GM12873 (cell line): ENCODE measurements around the gene ITPK1.

Experiments used
- TF ChIP-seq, protein P1 (sequence below): IDR thresholded peaks from 2 replicates; pipeline ENCODE4 v1.5.1; 2012; ENCODE audit warnings: low read depth, mild to moderate bottlenecking, moderate library complexity, low read length, control low read depth; ENCODE audit not compliant: insufficient read depth; ENCODE audit errors: missing control alignments

The ITPK1 gene

DNA sequence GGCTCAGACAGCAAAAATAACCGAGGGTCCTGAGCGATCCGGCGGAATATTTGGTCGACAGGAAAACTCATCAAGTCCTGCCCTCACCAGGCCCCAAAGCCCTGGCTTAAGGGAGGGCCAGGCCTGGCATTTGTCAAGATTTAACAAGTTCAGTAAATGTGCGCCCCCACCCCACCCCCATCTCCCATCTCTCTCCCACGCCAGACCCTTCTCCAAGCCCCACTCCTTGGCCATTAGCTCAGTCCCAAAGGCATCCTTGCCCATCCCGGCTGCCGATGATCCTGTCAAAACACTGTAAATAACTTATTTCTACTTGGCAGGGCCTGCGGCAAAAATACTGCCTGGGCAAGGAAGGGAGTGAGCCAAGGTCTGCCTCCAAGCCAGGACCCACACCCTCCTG, 52.8 kb downstream of the ITPK1 start:
- TF ChIP-seq, protein P1, sequence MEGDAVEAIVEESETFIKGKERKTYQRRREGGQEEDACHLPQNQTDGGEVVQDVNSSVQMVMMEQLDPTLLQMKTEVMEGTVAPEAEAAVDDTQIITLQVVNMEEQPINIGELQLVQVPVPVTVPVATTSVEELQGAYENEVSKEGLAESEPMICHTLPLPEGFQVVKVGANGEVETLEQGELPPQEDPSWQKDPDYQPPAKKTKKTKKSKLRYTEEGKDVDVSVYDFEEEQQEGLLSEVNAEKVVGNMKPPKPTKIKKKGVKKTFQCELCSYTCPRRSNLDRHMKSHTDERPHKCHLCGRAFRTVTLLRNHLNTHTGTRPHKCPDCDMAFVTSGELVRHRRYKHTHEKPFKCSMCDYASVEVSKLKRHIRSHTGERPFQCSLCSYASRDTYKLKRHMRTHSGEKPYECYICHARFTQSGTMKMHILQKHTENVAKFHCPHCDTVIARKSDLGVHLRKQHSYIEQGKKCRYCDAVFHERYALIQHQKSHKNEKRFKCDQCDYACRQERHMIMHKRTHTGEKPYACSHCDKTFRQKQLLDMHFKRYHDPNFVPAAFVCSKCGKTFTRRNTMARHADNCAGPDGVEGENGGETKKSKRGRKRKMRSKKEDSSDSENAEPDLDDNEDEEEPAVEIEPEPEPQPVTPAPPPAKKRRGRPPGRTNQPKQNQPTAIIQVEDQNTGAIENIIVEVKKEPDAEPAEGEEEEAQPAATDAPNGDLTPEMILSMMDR: no peak

DNA sequence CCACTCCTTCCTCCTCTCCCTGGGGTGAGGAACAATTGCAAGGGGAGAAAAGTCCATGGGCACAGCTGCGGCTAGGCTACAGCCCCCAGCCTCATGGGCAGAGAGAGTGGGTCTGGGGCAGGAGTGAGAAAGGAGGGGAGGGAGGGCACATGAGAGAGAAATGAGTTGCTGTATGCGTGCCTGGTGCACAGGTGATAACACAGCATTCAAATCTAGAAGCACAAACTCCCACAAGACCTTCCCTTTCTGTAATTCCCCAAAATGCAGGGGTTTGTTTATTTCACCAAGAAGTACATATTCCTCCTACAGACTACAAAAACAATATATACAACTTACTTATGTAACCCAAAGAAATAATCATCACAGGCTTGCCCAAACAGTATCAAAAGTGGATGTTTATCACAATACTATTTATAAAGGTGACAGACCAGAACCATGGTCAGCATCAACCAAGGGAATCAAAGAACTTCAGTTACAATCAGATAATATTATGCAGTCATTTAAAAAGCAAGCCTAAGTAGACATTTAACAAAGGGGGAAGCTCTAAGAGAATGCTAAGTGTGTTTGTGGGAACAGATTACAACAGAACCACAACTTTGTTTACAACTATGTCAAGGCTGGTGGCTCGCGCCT, 54.2 kb downstream of the ITPK1 start:
- TF ChIP-seq, protein P1: no peak

DNA sequence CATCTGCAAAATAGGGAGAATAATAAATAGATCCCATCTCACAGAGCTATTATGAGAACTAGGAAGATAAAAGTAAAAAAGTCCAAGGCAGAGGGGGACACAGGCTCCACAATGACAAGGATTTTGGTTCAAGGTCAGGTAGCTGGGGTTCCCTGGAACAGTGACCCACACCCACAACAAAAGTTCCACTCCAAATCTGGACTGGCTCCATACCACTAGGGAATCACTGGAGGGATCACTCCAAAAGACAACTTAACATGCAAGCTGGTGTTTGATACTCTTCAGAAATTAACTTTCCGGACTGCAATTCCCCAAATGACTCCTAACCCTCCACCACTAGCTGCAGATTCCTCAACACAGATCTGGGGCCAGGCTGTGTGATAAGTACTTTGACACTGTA, 54.9 kb downstream of the ITPK1 start:
- TF ChIP-seq, protein P1: no peak

DNA sequence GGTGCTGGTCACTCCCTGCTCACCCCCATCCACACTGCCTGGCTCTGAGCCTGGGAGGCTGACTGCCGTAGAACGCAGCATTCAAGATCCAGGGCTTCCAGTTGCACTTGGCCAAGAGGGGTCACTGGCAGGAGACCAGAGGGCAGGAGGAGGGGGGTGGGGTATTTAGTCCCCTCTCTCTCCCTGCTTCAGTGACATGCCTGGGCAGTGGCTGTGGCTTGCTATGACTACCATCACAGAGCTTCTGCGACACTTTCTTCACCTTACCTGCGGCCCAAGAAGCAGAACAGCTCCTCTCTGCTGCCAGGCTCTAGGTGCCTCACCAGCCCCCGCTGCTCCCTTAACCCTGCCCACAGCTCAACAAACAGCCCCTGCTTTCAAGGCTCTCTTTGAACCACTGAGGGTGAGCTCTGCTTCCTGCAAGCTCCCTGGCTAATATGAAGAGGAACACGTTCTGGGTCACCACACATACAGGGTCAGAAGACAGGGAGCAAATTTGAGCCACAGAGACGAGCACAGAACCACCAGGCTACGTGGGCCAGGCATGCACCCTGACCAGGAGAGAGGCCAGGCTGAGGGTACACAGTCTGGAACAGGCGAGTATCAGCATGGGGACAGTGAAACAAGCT, 55.7 kb downstream of the ITPK1 start:
- TF ChIP-seq, protein P1: no peak

DNA sequence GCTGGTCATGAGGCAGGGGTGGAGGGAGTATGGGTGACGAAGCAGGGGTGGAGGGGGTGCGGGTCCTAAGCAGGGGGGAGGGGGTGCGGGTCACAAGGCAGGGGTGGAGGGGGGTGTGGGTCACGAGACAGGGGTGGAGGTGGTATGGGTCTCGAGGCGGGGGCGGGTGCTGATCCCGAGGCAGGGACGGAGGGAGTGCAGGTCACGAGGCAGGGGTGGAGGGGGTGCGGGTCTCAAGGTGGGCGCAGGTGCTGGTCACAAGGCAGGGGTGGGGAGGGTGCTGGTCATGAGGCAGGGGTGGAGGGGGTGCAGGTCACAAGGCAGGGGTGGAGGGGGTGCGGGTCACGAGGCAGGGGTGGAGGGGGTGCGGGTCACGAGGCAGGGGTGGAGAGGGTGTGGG, 56.5 kb downstream of the ITPK1 start:
- TF ChIP-seq, protein P1: no peak

DNA sequence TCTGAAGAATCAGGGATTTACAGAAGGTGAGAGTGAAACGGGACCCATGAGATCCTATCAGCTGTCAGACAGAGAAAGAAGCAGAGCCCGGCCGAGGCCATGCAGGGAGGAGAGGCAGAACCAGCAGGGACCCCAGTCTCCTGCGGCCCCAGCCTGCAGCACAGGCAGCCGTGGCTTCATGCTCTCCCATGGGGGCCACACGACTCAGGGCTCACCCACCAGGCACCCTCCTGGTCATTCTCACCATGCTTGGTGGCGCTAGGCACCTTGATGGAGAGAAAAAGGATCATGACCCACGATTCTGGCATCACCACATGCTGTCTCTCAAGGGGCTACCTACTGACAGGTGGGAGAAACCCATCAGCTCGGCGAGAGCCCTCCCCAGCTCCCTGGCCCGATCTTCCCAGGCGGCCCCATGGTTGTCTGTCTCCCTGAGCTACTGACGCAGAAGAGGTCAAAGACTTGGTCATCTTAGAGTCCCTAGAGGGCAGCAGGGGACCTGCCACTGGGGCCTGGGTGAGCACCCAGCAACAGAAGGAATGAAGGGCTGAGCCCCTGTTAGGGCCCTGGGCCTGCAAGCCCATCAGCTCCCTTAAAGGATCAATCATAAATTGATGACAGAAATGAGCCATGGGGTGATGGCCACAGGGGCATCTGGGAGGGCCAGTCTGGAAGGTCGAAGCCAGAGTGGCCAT, 58.0 kb downstream of the ITPK1 start:
- TF ChIP-seq, protein P1: no peak

DNA sequence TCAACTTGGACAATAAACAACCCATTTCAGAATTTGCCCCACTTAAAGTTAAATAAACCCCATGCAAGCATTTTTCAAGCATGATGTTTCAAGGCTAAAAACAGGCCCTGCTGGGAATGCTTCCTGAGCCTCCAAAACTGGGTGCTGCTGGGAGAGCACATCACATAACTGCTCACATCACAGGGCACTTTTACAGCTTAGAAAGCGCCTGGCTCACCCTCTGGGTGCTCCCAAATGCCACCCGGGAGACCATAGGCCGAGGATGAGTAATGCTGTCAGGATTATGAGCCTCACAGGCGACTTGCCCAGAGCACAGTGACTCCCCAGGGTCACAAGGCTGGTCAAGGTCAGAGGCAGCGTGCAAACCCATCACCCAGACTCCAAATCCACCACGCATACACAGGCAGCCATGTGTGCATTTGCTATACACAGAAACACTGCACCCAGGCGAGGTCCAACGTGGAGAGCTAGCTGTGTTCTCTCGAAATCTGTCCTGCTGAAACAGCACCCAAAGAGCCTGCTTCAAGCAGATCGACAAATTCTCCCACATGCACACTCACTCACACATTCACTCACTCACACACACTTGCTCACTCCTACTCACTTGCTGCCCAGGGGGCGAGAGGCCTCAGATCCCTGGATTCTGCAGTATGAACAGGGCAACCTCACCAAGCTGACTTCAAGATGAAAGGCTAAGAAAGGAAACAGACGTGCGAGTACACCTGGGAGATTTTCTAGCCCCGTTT, 58.7 kb downstream of the ITPK1 start:
- TF ChIP-seq, protein P1: no peak
